Colonic mucosa (tissue), 4 donors: Measurements from ENCODE around the gene NR2E3. TPM values are rescaled to one million over a fixed set of nuclear protein-coding genes. Genes with fewer than 3 reads are reported as not detected.

Experiments
- DNase-seq: peaks from one replicate; pipeline ENCODE4 v3.0.0-alpha.2; 2020
- H3K27ac ChIP-seq: fragments of 200-600 bp; one replicate; pipeline ENCODE4 v1.8.0; 2021
- H3K27me3 ChIP-seq: fragments of 200-600 bp; one replicate; pipeline ENCODE4 v1.8.0; 2021
- H3K36me3 ChIP-seq: fragments of 200-600 bp; one replicate; pipeline ENCODE4 v1.8.0; 2021
- H3K4me1 ChIP-seq: fragments of 200-600 bp; one replicate; pipeline ENCODE4 v1.8.0; 2021; ENCODE audit warnings: mild to moderate bottlenecking
- H3K4me3 ChIP-seq: fragments of 200-600 bp; one replicate; pipeline ENCODE4 v1.8.0; 2021
- H3K9ac ChIP-seq, 2 donors: one replicate each; pipeline ENCODE4 v1.7.0; 2013; ENCODE audit warnings: control low read depth in 2 of 2, low read depth in 2 of 2, low read length in 2 of 2
- H3K9me3 ChIP-seq: fragments of 200-600 bp; one replicate; pipeline ENCODE4 v1.8.0; 2021
- intact Hi-C: fragments of 100-400 bp; cut with DNase I; formaldehyde crosslinking; loops from one replicate; pipeline ENCODE4 v1.14.1; 2022
- total RNA-seq, 2 donors: library from RNA; stranded (reverse); fragmentation: NEBNext Ultra II Directional in 1 of 2; extraction: Animal tissue kit (Norgen Biotek cat#: 25700) in 1 of 2; gene quantifications; one replicate each; pipeline ENCODE4 v1.2.1, GENCODE V29; 2021
- TF ChIP-seq, protein P1 (sequence below): fragments of 200-600 bp; IDR thresholded peaks from one replicate; pipeline ENCODE4 v1.8.0; 2022; ENCODE audit warnings: antibody characterized with exemption, mild to moderate bottlenecking
- donor health status: healthy.
- donor health status: DM: no; HTN: no; CAD: no.
- donor health status: DM: no; HTN: no; CAD: no.

NR2E3 gene
- total RNA-seq, 2 donors from 2014 or later = 0.35 to 0.64 TPM

DNA sequence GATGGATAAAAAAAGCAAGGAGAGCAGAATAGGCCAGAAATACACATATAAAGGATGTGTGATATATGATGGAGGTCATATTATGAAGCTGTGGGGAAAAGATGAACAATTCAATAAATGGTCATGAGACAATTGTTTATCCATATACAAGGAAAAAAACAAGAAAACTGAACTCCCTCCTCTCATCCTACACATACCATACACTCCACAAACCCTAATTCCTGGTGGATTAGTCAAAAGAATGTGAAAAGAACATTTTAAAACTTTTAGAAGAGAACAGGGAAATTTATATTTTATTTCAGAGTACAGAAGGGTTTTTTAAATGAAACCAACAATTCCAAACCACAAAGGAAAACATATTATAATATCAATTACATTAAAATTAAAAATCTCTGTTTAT lies 34.5 kb upstream of the NR2E3 start:
- no peak for DNase-seq
- Histone ChIP-seq H3K9ac (no peak overlapping the region), H3K4me3 (no peak overlapping the region), H3K4me1 (no peaks in the 10 kb centered on the region), H3K9me3 (no peaks in the 10 kb centered on the region), H3K27me3 (no peaks in the 10 kb centered on the region), H3K27ac (no peak overlapping the region), H3K36me3 (no peaks in the 10 kb centered on the region)
- TF ChIP-seq, protein P1, sequence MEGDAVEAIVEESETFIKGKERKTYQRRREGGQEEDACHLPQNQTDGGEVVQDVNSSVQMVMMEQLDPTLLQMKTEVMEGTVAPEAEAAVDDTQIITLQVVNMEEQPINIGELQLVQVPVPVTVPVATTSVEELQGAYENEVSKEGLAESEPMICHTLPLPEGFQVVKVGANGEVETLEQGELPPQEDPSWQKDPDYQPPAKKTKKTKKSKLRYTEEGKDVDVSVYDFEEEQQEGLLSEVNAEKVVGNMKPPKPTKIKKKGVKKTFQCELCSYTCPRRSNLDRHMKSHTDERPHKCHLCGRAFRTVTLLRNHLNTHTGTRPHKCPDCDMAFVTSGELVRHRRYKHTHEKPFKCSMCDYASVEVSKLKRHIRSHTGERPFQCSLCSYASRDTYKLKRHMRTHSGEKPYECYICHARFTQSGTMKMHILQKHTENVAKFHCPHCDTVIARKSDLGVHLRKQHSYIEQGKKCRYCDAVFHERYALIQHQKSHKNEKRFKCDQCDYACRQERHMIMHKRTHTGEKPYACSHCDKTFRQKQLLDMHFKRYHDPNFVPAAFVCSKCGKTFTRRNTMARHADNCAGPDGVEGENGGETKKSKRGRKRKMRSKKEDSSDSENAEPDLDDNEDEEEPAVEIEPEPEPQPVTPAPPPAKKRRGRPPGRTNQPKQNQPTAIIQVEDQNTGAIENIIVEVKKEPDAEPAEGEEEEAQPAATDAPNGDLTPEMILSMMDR = no peak
- intact Hi-C loops = no loop called here

- intact Hi-C loops = no loop called here
- H3K9ac ChIP-seq = no peak overlapping the region
- H3K36me3 ChIP-seq = no peaks in the 10 kb centered on the region
- no peaks in the 10 kb centered on the region for H3K9me3 ChIP-seq
- no peak overlapping the region for H3K27ac ChIP-seq
- H3K4me1 ChIP-seq = no peaks in the 10 kb centered on the region
- no peak for DNase-seq
- H3K27me3 ChIP-seq = no peaks in the 10 kb centered on the region
- TF ChIP-seq, protein P1 = no peak
- H3K4me3 ChIP-seq = no peak overlapping the region
Observed at GRCh38 chr15:71776304-71776703, 34.0 kb upstream of the NR2E3 start.

DNA sequence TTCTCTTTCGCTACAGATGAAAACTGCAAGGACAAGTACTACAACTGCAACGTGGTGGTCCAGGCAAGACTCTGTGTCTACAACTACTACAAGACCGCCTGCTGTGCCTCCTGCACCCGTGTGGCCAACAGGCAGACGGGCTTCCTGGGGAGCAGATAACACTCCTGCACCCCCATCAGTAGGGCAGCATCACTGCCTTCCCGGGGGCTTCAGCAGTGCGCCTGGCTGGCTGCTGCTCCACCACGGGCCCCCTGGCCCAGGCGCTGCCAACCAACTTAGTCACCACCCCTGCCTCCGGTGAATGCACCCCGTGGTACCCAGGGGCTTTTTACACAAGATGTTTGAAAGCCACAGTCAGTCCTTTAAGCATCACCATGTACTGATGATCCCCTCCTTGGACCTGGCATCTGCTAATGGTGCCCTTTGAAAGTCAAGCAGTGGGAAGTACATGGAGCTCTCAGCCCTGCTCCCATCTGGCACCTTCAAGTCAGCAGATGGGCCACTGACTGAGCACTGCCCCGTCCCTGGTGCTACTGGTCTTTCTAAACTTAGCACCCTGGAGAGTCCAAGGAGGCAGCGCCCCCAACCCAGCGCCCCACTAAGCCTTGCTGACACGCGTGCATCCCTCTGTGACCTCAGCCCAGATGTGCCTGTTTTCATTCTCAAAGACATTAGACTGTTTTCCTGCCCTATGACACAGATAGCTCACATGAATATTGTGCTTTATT lies 33.0 kb upstream of the NR2E3 start:
- no peak overlapping the region for H3K27ac ChIP-seq
- TF ChIP-seq, protein P1 = no peak
- no peak overlapping the region for H3K9ac ChIP-seq
- no peak overlapping the region for H3K4me3 ChIP-seq
- intact Hi-C loops = no loop called here
- H3K27me3 ChIP-seq = no peaks in the 10 kb centered on the region
- no peak for DNase-seq
- no peaks in the 10 kb centered on the region for H3K4me1 ChIP-seq
- H3K9me3 ChIP-seq = no peaks in the 10 kb centered on the region
- H3K36me3 ChIP-seq = no peaks in the 10 kb centered on the region

DNA sequence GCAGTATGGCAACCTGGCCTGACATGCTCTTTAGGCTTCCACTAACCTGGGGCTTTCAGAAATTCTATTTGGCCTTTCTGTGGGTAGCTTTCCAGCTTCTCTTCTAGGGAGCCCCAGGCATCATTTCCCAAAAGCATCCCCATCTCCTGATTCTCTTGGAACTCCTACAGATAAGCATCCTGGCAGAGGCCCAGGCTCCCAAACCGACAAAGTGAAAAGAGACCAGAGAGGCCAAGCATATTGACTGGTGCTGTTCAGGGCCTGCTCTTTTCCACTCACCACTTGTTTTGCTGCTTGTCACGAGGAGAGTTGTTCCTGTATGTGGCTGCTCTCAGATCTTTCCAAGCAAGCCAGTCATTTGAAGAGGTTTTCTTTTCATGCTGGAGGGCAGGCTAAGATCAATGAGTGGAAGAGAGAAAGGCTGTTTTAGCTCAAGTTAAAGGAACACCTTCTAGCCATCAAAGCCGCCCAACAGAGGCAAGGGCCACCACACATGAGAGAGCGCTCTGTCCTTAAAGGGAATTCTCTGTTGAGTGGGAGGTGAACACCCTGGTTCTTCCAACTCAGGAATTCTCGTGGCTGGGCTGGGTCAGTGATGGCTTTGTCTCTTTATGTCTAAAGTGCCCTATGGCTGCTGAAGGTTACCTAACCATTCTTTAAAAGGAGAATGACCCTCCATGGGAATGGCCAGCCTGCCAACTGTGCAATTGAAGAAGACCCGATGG lies 31.1 kb upstream of the NR2E3 start:
- H3K27ac ChIP-seq = no peak overlapping the region
- TF ChIP-seq, protein P1 = no peak
- intact Hi-C loops = no loop called here

DNA sequence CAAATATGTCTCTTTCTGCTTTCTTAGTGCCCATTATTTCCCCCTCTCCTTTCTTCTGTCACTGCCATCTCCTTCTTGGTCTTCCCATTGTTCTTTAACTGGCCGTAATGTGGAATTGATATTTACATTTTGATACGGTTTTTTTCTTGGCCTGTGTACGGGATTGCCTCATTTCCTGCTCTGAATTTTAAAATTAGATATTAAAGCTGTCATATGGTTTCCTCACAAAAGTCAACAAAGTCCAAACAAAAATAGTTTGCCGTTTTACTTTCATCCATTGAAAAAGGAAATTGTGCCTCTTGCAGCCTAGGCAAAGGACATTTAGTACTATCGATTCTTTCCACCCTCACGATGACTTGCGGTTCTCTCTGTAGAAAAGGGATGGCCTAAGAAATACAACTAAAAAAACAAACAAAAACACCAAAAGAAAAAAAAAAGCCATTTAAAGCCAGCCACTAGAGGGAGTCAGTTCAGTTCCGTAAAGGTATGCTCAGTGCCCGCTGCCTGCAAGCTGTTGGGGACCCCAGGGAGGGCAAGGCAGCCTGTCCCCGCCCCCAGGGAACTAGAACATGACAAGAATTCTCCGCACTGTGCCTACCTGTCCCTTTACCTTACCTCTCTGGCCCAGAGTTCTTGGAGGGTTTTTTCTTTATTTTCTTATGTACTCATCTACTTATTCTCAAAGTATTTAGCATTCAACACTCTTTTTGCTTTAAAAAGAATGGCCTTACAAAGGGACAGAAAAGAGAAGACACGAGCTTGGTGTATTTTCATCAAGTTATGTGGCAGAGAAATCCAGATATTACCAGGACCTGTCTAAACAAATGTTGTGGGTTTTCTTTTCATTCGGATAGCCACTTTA lies 30.0 kb upstream of the NR2E3 start:
- intact Hi-C loops = no loop called here

More for the DNA sequence above, 31.1 kb upstream of the NR2E3 start:
- no peak for DNase-seq
- Histone ChIP-seq H3K4me1 (no peaks in the 10 kb centered on the region), H3K27me3 (no peaks in the 10 kb centered on the region), H3K9ac (no peak overlapping the region), H3K9me3 (no peaks in the 10 kb centered on the region), H3K4me3 (no peak overlapping the region), H3K36me3 (no peaks in the 10 kb centered on the region)

More for the DNA sequence above, 30.0 kb upstream of the NR2E3 start:
- DNase-seq = no peak
- Histone ChIP-seq H3K9ac (no peak overlapping the region), H3K27me3 (no peaks in the 10 kb centered on the region), H3K9me3 (no peaks in the 10 kb centered on the region), H3K4me1 (no peaks in the 10 kb centered on the region), H3K4me3 (no peak overlapping the region), H3K27ac (no peak overlapping the region), H3K36me3 (no peaks in the 10 kb centered on the region)
- TF ChIP-seq, protein P1 = peak; percentile 68
